Renal pelvis (tissue), 4 donors: ENCODE results near the gene ARHGEF3. TPM values are rescaled to one million over a fixed set of nuclear protein-coding genes. Genes with fewer than 3 reads are reported as not detected.

Source experiments
- DNase-seq: peaks from one replicate; pipeline ENCODE4 v3.0.0-alpha.2; 2013
- polyA plus RNA-seq, 3 donors: library from polyadenylated mRNA; unstranded; fragments of 120-200 nt; gene quantifications; one replicate each; pipeline ENCODE4 v1.2.1, GENCODE V29; 2013; ENCODE audit not compliant: insufficient read length in 3 of 3

ARHGEF3 gene
- polyA plus RNA-seq, 3 donors = 73.5 to 86.4 (median 77.8) TPM

DNA sequence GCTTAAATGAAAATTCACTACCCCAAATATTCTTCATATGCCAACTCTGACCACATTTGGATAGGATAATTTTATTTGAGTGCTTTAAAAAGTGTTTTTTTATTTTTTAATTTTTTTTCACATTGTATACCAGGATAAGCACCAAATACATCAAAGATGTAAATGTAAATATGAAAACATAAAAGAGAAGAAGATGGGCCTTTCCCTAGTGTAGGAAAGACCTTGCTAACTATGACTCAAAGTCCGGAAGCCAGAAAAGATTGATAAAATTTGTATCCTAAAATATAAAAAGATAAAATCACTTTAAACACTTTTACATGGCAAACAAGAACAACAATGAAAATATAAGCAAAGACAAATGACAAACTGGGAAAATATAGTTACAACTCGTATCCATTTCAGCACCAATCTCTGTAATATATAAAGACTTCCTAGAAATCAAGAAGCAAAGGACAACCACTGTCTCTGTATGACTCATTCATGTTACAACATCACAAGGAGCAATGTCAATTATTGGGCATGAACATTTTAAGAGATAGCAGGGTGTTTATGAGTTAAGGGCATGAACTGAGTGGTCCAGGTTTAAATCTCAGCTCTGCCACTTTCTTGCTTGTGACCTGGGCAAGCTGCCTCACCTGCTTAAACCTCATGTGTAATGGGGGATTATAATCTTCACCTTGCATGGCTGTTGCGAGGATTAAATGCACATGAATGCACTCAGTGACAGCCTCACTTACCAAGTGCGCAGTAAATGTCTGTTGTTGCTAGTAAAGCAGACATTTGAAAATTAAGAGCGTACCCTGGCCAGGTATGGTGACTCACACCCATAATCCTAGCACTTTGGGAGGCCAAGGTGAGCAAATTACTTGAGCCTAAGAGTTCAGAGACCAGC is 25.3 kb upstream of the ARHGEF3 start:
- no peak for DNase-seq

DNA sequence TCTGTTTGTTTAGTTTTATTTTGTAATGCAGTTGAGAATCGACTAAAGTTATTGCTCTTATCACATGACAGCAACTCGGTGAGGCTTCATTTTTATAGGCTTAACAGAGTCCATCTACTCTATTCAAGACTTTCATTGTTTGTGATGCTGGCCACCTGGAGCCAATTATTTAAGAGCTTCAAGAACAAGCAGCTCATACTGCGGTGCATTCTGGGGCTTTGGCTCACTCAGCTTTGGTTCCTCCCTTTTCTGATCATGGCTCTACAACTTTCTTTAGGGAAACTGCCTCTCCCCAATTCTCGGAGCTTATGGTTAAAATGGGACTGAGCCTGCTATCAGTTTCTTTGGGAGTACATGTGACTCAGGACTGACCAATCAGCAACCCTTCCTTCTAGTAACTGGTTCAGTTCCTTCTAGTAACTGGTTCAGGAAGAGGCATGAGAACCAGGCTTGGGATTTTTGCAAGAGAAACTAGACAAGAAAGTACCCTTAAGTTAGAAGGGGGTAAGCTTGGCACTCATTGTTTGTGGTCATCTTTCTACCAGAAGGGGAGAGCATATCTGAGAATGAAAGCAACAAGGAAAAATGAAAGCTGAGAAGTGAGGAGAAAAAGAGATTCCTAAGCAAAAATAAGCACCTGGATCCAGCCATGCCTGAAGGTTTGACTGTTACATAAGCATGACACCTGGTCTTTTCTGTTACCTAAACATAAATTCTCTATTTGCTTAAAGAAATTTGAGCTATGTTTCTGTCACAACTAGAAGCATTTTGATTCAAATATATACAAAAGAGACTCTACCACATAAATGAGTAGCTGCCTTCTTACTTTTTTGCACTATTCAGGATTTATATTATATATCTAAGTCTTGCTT is 24.1 kb upstream of the ARHGEF3 start:
- no peak for DNase-seq

DNA sequence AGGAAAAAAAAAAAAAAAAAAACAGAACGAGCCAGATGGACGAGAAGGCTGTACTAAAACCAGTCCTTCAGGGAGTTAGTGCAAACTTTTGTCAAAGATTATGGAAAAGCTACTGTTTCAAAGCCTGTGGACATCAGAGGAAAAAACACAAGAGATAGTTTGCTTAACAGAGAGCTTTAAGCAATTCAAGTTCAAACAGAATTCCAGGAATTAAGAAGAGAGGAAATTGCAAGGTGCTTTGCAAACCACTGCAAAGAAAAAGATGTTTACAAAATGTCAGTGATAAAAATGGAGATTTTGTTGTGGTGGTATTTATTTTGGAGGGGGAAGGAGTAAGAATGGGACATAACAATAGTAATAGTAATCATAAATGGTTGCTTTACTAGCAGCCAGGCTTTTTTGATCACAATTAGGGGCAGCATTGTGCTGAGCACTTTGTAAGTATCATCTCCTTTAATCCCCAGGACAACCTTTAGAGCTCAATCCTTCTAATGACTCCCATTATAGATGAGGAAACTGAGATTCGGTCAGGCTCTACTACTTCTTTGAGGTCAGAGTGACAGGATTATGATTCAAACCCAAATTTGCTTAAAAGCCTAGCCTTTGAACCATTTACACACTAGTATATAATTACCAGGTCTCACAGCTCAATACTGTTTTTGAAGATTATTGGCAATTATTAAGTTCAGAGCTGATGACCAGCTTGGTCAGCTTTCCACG is 22.4 kb upstream of the ARHGEF3 start:
- no peak for DNase-seq

DNA sequence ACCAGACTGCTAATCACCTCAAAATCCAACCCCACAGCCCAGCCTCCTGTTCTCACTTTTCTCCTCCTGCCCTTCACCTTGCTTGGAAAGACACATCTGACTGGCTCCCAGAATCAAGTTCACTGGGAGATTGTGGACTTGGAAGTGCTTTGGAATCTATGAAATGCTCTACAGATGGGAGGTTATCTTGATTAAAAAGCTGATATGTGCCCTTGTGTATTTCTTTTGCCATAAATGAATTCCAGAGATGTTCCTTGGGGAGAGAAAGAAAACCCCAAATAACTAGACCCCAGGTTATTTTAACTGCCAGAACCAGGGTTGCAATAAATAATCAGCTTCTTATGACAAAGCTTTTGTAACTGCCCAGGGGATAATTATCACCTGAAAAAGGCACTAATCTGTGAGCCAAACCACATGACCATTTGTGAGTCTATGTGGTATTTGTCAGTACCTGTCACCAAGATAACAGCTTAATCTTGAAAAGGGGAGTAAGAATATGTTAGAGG is 21.7 kb upstream of the ARHGEF3 start:
- no peak for DNase-seq

DNA sequence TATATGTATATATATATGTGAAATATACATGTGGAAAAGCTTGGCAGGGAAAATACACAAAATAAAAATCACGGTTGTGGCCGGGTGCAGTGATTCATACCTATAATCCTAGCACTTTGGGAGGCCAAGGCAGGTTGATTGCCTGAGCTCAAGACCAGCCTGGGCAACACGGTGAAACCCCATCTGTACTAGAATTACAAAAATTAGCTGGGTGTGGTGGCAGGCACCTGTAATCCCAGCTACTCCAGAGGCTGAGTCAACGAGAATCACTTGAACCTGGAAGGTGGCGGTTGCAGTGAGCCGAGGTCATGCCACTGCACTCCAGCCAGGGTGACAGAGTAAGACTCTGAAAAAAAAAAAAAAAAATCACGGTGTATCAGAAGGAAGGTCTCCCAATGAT is 20.8 kb upstream of the ARHGEF3 start:
- DNase-seq = no peak

DNA sequence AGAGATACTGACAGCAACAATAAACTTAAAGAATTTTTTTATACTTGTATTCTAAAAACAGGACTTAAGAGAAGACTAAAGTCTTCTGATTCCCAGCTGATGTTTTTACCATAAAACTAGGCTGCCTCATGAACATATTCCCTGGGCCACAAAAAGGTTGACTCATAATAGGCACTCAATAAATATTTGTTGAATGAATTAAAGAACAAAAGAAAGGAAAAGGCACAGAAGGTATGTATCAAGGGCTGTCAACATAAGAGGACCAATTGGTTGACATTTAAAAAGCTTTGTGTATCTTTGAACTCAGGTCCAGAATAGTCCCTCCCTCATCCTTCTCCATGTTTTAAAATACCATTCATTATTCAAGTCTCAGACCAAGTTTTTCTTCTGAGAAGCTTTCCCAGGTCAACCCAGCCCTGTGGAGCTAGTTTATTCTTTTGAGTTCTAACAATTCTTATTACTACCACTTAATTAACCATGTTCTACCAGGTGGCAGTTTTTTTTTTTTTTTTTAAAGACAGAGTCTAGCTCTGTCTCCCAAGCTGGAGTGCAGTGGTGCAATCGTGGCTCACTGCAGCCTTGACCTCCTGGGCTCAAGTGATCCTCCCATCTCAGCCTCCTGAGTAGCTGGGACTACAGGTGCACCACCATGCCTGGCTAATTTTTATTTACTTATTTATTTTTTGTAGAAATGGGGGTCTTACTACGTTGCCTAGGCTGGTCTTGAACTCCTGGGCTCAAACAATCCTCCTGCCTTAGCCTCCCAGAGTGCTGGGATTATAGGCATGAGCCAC is 17.5 kb upstream of the ARHGEF3 start:
- DNase-seq = no peak

DNA sequence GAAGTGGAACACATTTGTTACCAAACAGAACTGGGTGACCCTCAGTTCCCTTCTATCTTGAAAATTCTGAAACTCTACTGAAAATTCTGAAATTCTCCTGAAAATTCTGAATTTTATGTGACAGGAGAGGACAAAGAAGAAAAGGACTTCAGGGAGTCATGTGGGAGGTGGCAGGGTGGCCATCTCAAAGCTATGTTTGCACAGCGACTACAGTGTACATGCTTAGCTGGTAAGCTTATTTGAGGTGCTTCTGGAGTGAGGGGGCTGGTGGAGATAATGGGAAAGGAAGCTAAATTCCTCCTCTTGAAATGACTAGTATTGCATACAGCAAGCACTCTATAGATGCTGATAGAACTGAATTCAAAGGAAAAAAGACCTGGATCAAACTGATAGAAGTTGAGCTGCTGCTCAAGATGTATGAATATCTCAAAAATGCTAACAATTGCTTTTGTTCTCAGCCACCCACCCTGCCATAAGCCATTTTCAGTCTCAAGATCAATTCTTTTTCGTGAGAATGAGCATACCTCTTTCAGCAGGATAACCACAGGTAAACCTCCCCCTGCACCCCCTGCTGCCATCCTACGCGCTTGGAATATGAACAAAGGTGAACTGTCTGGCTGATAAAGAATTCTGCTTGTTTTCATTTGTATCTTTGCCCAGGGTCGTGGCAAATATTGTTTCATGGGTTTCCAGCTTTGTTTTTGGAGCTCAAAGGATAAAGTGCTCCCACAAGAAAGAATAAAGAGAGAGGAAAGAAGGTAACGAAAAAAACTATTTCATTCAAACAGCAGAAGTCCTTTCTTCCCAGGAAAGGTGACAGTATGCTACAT is 16.6 kb upstream of the ARHGEF3 start:
- no peak for DNase-seq

DNA sequence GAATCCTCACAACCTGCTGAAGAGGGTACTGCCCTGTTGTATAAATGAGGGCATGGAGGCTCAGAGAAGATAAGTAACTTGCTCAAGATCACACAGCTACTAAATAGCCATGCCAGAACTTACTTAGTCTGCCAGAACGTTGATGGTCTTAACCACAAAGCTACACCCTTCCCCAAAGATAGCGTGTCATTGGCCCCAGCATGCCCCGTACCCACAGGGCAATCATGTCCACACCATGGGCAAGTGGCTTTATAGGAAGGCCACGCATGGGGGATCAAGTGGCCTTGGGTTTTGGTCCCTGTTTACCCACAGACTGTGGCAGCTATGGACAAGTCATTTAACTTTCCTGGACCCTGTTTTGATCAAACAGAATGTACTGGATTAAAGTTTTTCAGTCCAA is 15.9 kb upstream of the ARHGEF3 start:
- DNase-seq = no peak

DNA sequence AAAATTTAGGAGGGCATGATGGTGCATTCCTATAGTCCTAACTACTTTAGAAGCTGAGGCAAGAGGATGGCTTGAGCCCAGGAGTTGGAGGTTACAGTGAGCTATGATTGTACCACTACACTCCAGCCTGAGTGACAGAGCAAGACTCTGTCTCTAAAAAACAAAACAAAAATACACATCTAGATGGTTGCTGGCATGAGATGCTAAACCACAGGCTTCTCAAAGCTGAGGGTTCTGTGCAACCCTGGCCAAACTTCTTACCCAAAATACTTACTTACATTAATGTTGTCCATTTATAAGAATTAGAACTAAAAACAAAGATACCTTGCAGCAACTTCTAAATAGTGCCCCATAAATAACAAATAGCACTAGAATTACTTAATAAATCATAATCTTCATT is 14.3 kb upstream of the ARHGEF3 start:
- no peak for DNase-seq

DNA sequence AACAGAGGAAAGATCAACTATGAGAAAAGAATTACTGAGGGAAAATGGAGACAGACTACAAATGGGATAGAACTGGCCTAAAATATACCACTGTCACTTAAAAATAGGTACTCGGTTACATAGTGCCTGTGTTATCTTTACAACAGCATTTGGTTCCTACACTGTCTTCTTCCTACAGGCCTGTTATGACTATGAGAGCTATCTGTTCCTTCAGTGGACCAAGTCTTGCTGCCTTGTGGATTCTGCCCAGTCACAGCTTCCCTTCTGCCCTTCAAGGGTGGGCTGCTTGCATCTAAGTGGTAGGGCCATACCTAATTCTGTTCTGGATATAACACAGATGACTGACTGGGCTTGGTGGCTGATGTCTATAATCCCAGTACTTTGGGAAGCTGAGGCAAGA is 13.8 kb upstream of the ARHGEF3 start:
- no peak for DNase-seq

DNA sequence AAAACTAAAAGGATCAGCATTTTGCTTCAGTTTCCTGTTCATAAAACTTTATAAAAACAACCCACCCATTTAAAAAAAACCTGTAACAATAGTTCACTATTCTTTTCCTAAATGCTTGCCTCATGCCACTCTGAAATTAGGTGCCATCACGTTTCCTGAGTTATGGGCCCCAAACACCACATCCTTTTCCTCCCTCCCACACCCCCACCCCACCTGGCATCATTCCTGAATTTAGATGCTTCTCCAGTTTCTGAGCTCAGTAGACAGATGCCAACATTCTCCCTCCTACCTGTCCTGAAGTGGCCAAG is 11.9 kb upstream of the ARHGEF3 start:
- DNase-seq = no peak

DNA sequence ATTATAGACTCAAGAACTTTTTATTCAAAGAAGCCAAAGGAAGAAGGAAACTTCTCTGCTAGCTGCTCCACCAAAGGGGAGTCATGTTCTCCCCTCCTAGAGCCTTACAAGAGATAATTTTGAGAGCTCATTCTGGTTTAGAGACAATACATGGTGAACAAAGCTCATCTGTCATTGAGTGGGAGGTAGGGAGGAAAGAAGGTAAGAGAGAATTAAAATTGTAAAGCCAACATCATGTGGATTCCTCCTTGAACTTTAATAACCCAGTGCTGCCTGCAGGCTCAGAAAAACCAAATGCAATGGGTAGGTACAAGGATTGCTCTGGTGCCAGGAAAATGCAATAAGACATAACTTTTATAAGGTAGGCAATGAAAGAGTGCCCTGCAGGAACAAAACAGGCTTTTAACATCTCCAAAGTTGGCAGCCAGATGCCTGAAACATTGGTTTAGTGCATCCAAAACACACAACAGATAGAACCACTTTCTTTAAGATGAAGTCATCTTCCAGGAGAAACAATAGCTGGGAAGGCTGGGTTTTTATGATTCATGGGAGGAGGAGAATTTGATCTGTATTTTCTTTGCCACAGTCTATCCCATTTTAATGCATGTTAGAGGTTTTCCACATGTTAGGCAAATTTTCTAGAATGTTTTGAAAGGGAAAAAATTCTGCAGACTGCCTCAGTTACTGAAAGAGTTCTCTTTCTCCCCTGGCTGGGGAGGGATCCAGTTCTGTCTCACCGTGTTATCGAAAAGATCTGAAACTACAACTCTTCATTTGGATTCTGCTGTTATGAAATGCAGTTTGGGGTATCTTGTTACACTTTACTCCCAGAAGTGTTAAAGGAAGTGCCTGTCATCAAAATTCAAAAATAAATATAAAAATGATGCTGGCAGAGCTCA is 11.3 kb upstream of the ARHGEF3 start:
- no peak for DNase-seq

DNA sequence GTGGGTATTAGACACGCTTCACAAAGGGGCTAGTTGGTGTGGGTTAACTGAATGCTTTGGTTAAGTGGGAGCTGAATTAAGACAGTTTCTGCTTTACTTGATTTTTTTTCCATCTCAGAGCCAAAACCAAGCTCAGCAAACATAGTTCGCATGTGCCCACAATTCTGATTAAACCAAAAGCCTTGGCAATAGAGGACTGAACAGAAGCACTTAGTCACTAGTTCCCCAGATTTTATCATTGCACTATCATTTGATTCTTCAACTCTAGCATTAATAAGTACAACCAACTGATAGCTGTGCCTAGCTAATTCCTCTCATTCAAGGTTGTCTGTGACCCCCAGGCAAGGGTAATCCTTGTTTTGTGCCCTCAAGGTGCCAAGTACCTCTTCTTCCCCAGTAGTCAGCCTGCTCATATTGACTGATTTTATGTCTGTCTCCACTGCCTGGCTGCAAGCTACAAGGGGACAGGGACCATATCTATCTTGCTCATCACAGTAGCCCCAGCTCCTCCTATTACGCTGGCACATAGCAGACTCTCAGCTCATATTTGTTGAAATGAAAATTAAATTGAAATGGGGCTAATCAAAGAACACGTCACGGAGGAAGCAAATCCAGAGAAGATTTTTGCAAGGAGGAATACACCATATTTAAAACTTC is 9.9 kb upstream of the ARHGEF3 start:
- no peak for DNase-seq

DNA sequence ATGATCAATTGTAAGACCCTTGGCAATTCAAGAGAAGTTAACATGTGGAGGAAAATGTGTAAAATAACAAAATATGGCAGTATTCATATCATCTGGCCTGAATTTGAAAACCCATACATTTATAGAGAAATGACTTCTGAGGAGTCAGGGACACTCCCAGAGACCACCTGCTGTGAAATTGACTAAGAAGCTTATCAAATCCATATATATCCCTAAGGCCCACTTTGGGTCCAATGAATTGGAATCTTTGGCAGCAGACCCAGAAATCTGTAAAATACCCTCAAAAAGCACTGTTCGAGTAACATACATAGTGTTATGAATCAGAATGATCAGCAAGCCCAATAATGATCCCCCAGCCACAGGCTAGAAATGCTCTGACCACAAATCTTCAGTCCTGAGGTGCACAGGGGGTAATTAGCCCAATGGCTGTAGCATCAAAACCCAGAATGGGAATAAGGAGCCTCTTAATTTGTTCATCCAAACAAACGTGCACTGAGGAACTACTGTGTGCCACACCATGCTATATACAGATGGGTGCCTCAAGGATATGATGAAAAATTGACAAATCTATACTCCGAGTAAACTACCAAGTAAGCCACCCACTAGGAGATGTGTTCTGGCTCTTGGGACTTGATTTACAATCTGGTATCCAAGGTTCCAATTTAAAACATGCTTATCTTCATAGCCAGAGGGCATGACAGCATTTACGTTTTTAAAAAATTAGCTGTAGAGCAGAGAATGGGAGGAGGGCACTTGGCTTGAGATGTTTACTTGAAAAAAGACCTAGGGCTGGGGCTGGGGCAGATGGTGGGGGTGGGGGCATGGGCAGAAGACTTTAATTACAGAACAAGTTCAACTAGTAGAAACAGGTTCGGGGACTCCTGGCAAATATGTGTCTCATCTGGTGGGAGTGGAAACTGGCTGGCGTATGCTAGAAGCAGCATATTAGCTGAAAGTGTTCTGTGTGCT is 9.1 kb upstream of the ARHGEF3 start:
- DNase-seq = no peak

DNA sequence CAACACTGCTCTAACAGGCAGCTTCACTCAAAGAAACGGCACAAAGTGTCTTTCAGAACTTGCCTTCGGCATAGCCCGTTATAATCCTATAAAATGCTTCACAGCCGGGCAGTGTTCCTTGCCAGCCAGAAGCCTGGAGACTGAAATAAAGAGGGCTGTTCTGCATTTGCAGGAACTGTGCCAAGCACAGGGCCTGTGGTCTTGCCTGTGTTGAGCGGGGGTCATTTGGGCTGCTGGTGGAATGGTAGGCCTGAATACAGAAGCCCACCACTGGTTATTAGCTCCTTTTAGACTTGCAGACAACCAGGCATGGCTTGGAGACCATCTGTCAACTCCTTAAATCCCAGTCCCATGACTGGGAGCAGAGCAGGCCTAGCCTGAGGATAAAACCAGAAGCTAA is 4.7 kb upstream of the ARHGEF3 start:
- DNase-seq = no peak

DNA sequence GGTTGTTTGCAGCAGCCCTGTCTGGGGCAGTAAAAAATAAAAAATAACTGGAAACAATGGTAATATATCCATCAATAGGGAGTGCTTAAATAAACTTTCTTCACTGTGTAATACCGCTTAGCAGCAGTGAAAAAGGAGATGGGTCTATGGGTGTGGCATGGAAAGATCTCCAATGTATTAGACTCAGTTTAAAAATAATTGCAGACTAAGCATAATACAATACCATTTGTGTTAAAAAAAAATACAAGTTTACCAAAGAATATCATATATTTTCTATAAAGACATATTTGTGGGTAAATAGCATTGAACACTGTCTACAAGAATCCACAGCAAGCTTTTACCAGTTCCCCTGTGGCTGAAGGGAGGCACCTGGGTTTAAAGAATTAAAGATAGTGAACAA is 1.0 kb upstream of the ARHGEF3 start:
- no peak for DNase-seq

DNA sequence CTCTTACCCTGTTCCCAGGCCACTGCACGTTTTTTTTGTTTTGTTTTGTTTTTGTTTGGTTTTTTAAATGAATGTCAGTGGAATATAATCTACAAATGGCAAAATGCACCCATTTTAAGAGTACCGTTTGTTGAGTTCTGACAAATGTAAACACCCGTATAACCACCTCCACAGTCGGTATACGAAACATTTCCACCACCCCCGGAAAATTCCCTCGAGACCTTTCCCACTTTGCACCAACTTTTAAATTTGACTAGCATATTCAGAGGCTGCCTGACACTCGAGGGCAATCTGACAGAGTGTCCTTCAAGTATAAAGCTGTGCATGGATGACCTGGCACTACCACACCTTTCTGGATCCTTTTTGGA is 613 bp upstream of the ARHGEF3 start:
- DNase-seq = no peak
